PC-9 (cell line): Measurements from ENCODE around the gene CDH22. TPM values are rescaled to one million over a fixed set of nuclear protein-coding genes. Genes with fewer than 3 reads are reported as not detected.
A peak's percentile ranks its signal among the peaks of the same experiment; 100 is the strongest.

Experiments used
- BruUV-seq: library from RNA; stranded (reverse); fragments of 400-500 nt; replicated peaks from 2 replicates; lab custom pipeline; 2021; lab: Mats Ljungman, UMichigan
- CTCF ChIA-PET: fragments of 300-600 bp; sonication (Branson Sonifier 250); formaldehyde crosslinking; loops from one replicate; lab custom pipeline; 2022; ENCODE audit warnings: antibody characterized with exemption; lab: Charles Lee
- POLR2A ChIA-PET: fragments of 300-600 bp; sonication (Branson Sonifier 250); formaldehyde crosslinking; loops from one replicate; lab custom pipeline; 2022; ENCODE audit warnings: antibody characterized with exemption; ENCODE audit not compliant: unreplicated experiment; lab: Charles Lee
- DNase-seq, 2 experiments: peaks; one replicate each; pipeline versions ENCODE4 v3.0.0 to v3.0.0-alpha.2; 2015 to 2022; ENCODE audit warnings: mixed read lengths in 1 of 2
- H2AFZ ChIP-seq: fragments of 200-600 bp; sonication (generic); 2 replicates; pipeline ENCODE4 v1.8.1; 2017; ENCODE audit warnings: antibody characterized with exemption
- H3F3A ChIP-seq: fragments of 200-600 bp; sonication (generic); 2 replicates; pipeline ENCODE4 v1.8.1; 2017; ENCODE audit warnings: antibody characterized with exemption, mild to moderate bottlenecking, low read depth; ENCODE audit not compliant: insufficient read depth
- H3K27ac ChIP-seq: fragments of 200-600 bp; sonication (generic); 2 replicates; pipeline ENCODE4 v1.6.1; 2016; ENCODE audit warnings: mixed run types
- H3K27me3 ChIP-seq: fragments of 200-600 bp; sonication (generic); 2 replicates; pipeline ENCODE4 v1.6.1; 2016; ENCODE audit warnings: low read depth, mixed run types; ENCODE audit not compliant: insufficient read depth
- H3K36me3 ChIP-seq: fragments of 200-600 bp; sonication (generic); 2 replicates; pipeline ENCODE4 v1.6.1; 2016; ENCODE audit warnings: low read depth, mixed run types
- H3K4me1 ChIP-seq: fragments of 200-600 bp; sonication (generic); replicated peaks from 2 replicates; pipeline ENCODE4 v1.6.1; 2016; ENCODE audit warnings: mixed run types; ENCODE audit not compliant: insufficient read depth
- H3K4me2 ChIP-seq: fragments of 200-600 bp; sonication (generic); 2 replicates; pipeline ENCODE4 v1.6.1; 2017; ENCODE audit warnings: mixed run types
- H3K4me3 ChIP-seq: fragments of 200-600 bp; sonication (generic); 2 replicates; pipeline ENCODE4 v1.6.1; 2016; ENCODE audit warnings: mixed run types
- H3K79me2 ChIP-seq: fragments of 200-600 bp; sonication (generic); 2 replicates; pipeline ENCODE4 v1.6.1; 2017; ENCODE audit warnings: low read depth, mixed run types
- H3K9me2 ChIP-seq: fragments of 200-600 bp; sonication (generic); 2 replicates; pipeline ENCODE4 v1.8.1; 2017; ENCODE audit warnings: mild to moderate bottlenecking; ENCODE audit not compliant: insufficient read depth
- H3K9me3 ChIP-seq: fragments of 200-600 bp; sonication (generic); 2 replicates; pipeline ENCODE4 v1.8.1; 2016; ENCODE audit warnings: low read depth; ENCODE audit not compliant: insufficient read depth
- H4K20me1 ChIP-seq: fragments of 200-600 bp; sonication (generic); 2 replicates; pipeline ENCODE4 v1.8.1; 2017; ENCODE audit not compliant: insufficient read depth
- EZH2 ChIP-seq: fragments of 200-600 bp; sonication (generic); IDR thresholded peaks from 2 replicates; pipeline ENCODE4 v1.8.0; 2017; ENCODE audit warnings: antibody characterized with exemption, low read depth
- intact Hi-C: fragments of 100-400 bp; cut with micrococcal nuclease; formaldehyde crosslinking; loops from one replicate; pipeline ENCODE4 v1.10.0; 2022; ENCODE audit not compliant: unreplicated experiment
- total RNA-seq: library from RNA; stranded (reverse); gene quantifications from 2 replicates; pipeline ENCODE4 v1.2.3, GENCODE V29; 2021
- TF ChIP-seq, protein P1 (sequence below): fragments of 200-600 bp; sonication (generic); conservative IDR thresholded peaks from 2 replicates; pipeline ENCODE4 v1.6.1; 2017; ENCODE audit warnings: mixed run types, antibody characterized with exemption, mild to moderate bottlenecking, moderate library complexity

The CDH22 gene
- total RNA-seq, 1 experiment from 2014 or later = not detected

DNA sequence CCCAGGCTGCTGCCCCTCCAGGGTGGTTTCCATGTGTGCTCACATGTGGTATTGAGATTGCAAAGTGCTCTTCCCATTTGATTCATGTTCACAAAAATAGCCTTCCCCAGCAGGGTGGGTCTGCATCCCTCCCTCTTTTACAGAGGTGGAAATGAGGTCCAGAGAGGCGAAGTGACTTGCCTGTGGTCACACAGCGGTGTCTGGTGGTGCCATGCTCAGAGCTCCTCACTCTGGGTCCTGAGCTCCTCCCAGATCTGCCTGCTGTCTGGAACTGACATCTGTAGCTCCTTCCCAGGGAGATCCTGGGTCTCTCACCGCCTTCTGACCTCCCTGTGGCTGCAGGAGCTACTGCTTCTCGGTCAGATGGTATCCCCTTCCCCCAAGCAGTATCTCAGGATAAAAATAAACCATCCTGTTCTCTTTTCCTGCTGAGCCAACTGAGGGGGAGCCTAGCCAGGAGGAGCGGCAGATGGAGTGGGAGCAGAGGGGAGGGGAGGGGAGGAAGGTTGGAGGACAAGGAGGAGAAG is 178.3 kb downstream of the CDH22 start:
- Histone ChIP-seq H3K27ac (no peak overlapping the region), H3K27me3 (peaks cover 63% of the 10 kb centered on the region)
- CTCF ChIA-PET = no interaction called here

DNA sequence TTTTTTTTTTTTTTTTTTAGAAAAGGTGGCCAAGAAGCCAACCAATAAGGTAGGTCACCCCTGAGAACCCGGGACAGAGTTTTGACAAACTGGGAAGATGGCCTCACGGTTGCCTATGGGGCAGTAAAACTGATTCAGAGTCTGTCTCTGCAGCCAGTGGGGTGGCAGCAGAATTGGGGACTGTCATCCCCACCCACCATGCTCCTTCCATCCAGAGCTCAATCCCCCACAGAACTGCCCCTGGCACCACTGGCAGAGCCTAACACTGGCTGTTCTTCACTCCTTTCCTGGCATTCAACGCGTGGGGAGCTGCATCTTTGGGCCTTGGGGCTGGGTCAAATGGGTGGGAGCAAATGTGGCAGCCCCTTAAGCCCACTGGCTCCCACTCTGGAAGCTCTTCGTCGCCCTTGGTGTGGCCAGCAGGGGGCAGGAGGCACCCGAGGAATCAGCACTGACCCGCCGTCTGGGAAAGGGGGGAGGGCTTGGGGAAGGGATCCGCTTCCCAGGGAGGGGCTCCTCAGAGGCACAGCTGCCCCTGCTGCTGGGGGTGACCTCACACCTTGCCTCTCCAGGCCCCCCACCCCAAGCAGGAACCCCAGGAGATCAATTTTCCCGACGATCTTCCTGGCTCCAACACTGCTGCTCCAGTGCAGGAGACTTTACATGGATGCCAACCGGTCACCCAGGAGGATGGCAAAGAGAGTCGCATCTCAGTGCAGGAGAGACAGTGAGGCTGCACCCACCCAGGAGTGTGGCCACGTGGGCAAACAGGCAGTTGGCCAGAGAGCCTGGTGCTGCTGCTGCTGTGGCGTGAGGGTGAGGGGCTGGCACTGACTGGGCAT is 179.8 kb downstream of the CDH22 start:
- H3K27me3 ChIP-seq = peaks cover 53% of the 10 kb centered on the region
- no peak for TF ChIP-seq EZH2
- TF ChIP-seq, protein P1, sequence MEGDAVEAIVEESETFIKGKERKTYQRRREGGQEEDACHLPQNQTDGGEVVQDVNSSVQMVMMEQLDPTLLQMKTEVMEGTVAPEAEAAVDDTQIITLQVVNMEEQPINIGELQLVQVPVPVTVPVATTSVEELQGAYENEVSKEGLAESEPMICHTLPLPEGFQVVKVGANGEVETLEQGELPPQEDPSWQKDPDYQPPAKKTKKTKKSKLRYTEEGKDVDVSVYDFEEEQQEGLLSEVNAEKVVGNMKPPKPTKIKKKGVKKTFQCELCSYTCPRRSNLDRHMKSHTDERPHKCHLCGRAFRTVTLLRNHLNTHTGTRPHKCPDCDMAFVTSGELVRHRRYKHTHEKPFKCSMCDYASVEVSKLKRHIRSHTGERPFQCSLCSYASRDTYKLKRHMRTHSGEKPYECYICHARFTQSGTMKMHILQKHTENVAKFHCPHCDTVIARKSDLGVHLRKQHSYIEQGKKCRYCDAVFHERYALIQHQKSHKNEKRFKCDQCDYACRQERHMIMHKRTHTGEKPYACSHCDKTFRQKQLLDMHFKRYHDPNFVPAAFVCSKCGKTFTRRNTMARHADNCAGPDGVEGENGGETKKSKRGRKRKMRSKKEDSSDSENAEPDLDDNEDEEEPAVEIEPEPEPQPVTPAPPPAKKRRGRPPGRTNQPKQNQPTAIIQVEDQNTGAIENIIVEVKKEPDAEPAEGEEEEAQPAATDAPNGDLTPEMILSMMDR = peak; percentile 67
- no peak overlapping the region for H3K4me3 ChIP-seq
- DNase-seq = no peak
- intact Hi-C loops = no loop called here
- POLR2A ChIA-PET = no interaction called here
- no peaks in the 10 kb centered on the region for H3K36me3 ChIP-seq
- H3K9me2 ChIP-seq = no peaks in the 10 kb centered on the region
- H3K4me1 ChIP-seq = peaks cover 10% of the 10 kb centered on the region
- CTCF ChIA-PET = no interaction called here
- no peaks in the 10 kb centered on the region for H3K79me2 ChIP-seq
- H3K27ac ChIP-seq = no peak overlapping the region
- no peaks in the 10 kb centered on the region for H4K20me1 ChIP-seq
- BruUV-seq = no TSS peak
- no peaks in the 10 kb centered on the region for H3K9me3 ChIP-seq
- H3F3A ChIP-seq = no peaks in the 10 kb centered on the region
- no peak overlapping the region for H3K4me2 ChIP-seq
- no peak overlapping the region for H2AFZ ChIP-seq

More for the DNA sequence above, 178.3 kb downstream of the CDH22 start:
- no peaks in the 10 kb centered on the region for H3K9me3 ChIP-seq
- TF ChIP-seq, protein P1 = no peak
- TF ChIP-seq EZH2 = no peak
- BruUV-seq = no TSS peak
- H4K20me1 ChIP-seq = no peaks in the 10 kb centered on the region
- H3K9me2 ChIP-seq = no peaks in the 10 kb centered on the region
- peaks cover 10% of the 10 kb centered on the region for H3K4me1 ChIP-seq
- DNase-seq = no peak
- H3K4me2 ChIP-seq = no peak overlapping the region
- POLR2A ChIA-PET = no interaction called here
- H3K4me3 ChIP-seq = no peak overlapping the region
- H3K36me3 ChIP-seq = no peaks in the 10 kb centered on the region
- intact Hi-C loops = loop anchor here (5.0 kb wide), 2 partner anchors 177 to 197 kb away; partner anchors contain the start of gene CDH22
- no peaks in the 10 kb centered on the region for H3K79me2 ChIP-seq
- no peak overlapping the region for H2AFZ ChIP-seq
- no peaks in the 10 kb centered on the region for H3F3A ChIP-seq

DNA sequence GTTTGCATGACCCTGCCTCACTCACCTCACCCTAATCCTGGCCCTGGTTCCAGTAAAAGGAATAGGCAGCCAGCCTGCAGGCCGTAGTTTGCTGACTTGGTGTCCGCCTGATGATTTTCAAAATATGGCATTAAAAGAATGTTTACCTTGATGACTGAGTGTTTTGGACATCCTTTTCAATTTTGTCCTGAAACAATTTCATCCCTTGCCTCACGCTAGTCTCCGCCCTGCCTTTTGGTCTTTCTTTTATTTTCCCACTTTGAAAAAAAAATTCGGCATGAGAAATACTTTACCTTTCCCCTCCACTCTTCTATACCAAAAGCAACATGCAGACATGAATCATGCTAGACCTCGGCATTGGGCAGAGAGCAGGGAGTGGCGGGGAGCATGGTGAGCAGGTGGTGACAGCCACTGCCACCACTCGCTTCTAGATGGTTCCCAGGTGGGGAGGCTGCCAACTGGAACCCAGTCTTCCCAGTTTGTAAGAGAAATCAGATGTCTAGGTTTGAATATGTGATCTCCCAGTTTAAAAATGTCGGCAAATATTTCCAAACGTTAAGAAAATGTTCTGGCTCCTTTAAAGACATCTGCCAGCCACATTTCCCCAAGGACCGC is 180.8 kb downstream of the CDH22 start:
- Histone ChIP-seq H3K27ac (no peak overlapping the region), H3K4me1 (peaks cover 10% of the 10 kb centered on the region), H3K9me3 (no peaks in the 10 kb centered on the region), H3F3A (no peaks in the 10 kb centered on the region), H3K79me2 (no peaks in the 10 kb centered on the region), H4K20me1 (no peaks in the 10 kb centered on the region), H2AFZ (no peak overlapping the region), H3K4me3 (no peak overlapping the region), H3K4me2 (no peak overlapping the region), H3K36me3 (no peaks in the 10 kb centered on the region), H3K27me3 (peaks cover 45% of the 10 kb centered on the region), H3K9me2 (no peaks in the 10 kb centered on the region)
- DNase-seq = no peak
- BruUV-seq = no TSS peak
- CTCF ChIA-PET = no interaction called here
- intact Hi-C loops = no loop called here
- POLR2A ChIA-PET = no interaction called here
- TF ChIP-seq, protein P1 = no peak
- no peak for TF ChIP-seq EZH2
